D721Med (cell line): Measurements from ENCODE around the gene EVA1C.
"Not testable (repeated sequence)": the region's sequence is repeated elsewhere in the genome, so short reads cannot be mapped to it uniquely, and the experiment has no call there.

Source experiments
- DNase-seq: peaks from one replicate; pipeline ENCODE4 v3.0.0; 2011; ENCODE audit warnings: low spot score; ENCODE audit not compliant: insufficient read length
- FAIRE-seq: peaks from 2 replicates; lab custom pipeline; 2011; peaks lifted over from hg19 to GRCh38; lab: Jason Lieb, UNC
- TF ChIP-seq, protein P1 (sequence below): IDR thresholded peaks from 2 replicates; pipeline ENCODE4 v1.5.1; 2012; ENCODE audit warnings: mild to moderate bottlenecking, control low read depth; ENCODE audit not compliant: insufficient read depth; ENCODE audit errors: missing control alignments

The EVA1C gene

DNA sequence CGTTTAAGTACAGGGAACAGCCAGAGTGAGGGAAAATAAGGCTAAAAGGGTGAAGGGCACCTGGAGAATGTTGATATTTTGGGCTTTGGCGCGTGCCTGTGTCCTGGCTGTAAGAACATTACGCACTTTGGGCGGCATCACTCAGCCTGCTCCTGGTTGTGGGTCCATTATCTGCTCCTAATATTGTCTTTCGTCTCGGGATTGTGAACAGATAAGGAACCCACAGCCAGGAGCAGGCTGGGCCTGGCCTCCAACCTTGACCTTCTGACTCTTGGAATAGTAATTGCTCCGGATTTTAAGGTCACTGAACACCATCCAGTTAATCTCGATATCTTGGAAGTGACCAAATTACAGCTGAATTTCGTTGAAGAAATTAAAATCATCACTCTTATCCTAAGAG is 111.0 kb downstream of the EVA1C start:
- TF ChIP-seq, protein P1, sequence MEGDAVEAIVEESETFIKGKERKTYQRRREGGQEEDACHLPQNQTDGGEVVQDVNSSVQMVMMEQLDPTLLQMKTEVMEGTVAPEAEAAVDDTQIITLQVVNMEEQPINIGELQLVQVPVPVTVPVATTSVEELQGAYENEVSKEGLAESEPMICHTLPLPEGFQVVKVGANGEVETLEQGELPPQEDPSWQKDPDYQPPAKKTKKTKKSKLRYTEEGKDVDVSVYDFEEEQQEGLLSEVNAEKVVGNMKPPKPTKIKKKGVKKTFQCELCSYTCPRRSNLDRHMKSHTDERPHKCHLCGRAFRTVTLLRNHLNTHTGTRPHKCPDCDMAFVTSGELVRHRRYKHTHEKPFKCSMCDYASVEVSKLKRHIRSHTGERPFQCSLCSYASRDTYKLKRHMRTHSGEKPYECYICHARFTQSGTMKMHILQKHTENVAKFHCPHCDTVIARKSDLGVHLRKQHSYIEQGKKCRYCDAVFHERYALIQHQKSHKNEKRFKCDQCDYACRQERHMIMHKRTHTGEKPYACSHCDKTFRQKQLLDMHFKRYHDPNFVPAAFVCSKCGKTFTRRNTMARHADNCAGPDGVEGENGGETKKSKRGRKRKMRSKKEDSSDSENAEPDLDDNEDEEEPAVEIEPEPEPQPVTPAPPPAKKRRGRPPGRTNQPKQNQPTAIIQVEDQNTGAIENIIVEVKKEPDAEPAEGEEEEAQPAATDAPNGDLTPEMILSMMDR, result no peak
- no peak for DNase-seq
- FAIRE-seq, result no peak

DNA sequence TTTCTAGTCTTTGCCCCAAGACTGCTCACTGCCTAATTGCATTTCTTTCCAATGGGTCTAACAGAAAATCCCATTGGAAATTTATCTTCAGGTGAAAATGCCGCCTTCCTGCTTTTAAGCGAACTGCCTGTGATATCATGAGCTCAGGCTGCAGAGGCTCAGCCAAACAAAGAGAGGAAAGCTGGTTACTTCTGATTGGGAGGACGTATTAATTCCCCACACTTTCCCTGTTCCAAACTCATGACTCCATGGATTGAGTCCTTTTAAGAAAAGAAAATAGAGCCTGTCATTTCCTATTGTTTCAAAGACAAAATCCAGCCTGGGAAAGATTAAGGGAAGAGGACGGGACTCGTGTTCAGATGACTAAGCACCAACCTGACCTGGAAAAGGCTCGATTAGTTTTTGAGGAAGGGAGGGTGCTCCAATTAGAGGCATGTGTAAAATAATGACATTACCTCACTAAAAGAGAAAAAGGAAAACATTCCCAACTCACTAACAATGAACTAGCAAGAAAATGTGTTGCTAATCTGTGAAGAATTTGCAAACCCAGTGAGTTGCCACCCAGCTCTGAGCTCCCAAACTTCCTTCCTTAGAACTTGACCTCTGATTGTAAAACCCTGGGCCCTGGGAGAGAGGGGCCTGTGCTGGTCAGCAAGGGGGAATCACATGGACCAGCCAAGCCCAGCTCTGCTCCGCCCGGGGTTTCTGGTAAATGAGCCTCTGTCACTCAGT is 111.6 kb downstream of the EVA1C start:
- DNase-seq, result no peak
- TF ChIP-seq, protein P1, result no peak
- FAIRE-seq, result no peak

DNA sequence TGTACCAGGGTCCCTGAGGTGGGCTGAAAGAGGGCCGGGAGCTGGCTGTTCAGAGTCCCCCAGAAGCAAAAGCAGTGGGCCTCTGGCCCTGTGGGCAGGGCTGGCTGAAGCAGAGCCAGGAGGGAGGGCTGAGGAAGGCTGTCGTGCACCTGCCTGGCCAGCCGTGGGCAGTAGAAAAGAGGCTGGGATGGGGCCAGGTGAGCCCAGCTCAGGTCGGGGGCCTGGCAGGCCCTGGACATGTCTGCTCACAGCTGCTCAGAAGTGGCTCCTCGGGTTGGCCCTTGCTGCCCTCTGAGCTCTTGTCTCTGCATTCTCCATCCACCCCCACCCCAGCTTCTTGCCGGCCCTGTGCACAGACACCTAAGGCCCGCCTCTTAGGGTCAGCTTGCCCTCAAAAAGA is 112.8 kb downstream of the EVA1C start:
- FAIRE-seq (no peak), DNase-seq (no peak)
- TF ChIP-seq, protein P1, result no peak

DNA sequence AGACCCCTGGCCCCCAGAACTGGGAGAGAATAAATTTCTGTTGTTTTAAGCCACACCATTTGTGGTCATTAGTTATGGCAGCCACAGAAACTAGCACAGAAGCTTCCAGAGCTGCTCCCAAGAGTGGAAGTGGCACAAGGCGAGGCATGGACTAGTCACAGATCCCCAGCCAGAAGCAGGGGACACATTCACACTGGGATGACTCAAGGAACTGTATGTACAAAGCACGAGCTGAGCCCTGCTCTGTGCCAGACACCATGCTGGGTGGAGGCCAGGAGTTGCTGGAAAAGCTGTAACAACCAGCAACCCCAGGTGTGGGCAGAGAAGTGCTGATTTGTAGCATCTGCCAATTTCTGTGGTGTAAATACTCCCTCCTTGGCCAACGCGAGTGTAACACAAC is 117.2 kb downstream of the EVA1C start:
- no peak for FAIRE-seq

DNA sequence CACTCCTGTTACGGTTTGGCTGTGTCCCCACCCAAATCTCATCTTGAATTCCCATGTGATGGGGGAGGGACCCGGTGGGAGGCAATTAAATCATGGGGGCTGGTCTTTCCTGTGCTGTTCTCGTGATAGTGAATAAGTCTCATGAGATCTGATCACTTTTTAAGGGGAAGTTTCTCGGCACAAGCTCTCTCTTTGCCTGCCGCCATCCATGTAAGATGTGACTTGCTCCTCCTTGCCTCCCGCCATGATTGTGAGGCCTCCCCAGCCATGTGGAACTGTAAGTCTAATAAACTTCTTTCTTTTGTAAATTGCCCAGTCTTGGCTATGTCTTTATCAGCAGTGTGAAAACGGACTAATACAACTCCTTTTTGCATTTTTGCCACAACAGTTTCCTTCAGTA is 118.3 kb downstream of the EVA1C start:
- not testable (repeated sequence) for DNase-seq, FAIRE-seq

More for the DNA sequence above, 117.2 kb downstream of the EVA1C start:
- TF ChIP-seq, protein P1, result no peak
- DNase-seq, result no peak

DNA sequence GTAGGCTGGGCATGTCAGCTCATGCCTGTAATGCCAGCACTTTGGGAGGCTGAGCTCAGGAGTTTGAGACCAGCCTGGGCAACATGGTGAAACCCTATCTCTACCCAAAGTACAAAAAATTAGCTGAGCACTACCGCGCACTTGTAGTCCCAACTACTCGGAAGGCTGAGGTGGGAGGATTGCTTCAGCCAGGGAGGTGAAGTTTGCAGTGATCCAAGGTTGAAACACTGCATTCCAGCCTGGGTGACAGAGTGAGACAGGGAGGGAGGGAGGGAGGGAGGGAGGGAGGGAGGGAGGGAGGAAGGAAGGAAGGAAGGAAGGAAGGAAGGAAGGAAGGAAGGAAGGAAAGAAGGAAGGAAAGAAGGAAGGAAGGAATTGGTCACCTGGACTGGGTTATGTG is 119.1 kb downstream of the EVA1C start:
- not testable (repeated sequence) for FAIRE-seq, DNase-seq

DNA sequence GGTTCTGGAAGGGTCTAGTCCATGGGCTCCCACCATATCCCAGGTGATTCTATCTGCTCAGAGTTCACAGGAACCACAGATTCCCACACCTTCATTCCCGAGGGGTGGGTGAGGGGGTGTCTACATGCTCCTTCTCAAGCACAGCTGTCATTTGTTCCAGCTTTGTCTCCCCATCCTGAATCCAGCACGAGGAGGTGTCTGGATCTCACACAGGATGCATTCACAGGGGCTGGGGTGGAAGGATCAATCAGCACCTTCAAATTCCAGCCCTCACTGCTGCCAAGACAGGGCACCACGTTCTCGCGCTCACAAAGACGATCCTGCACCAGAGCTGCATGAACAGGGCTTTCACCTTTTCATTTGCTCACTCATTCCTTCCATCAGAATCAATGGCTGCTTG is 120.1 kb downstream of the EVA1C start:
- FAIRE-seq (no peak), DNase-seq (no peak)
- TF ChIP-seq, protein P1, result no peak

DNA sequence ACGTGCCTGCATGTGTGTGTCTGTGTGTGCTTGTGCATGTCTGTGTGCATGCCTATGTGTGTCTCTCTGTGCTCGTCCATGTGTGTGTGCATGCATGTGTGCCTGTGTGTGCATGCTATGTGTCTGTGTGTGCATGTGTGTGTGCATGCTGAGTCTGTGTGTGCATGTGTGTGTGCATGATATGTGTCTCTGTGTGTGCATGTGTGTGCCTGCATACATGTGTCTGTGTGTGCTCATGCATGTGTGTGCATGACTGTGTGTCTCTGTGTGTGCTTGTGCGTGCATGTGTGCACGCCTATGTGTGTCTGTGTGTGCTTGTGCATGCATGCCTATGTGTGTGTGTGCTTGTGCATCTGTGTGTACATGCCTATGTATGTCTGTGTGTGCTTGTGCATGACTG is 120.5 kb downstream of the EVA1C start:
- TF ChIP-seq, protein P1, result no peak
- no peak for DNase-seq
- no peak for FAIRE-seq
